KMS-11 (cell line): ENCODE results near the gene ASB18.
"Not testable (repeated sequence)": the region's sequence is repeated elsewhere in the genome, so short reads cannot be mapped to it uniquely, and the experiment has no call there.

Experiments used
- H2AFZ ChIP-seq: fragments of 200-600 bp; sonication (generic); 2 replicates; pipeline ENCODE4 v1.6.1; 2016; ENCODE audit warnings: antibody characterized with exemption, mixed run types, low read depth
- H3K27ac ChIP-seq: fragments of 200-600 bp; sonication (generic); 2 replicates; pipeline ENCODE4 v1.6.1; 2016; ENCODE audit warnings: mild to moderate bottlenecking, mixed run types
- H3K27me3 ChIP-seq: fragments of 200-600 bp; sonication (generic); 2 replicates; pipeline ENCODE4 v1.6.1; 2017; ENCODE audit warnings: mild to moderate bottlenecking, low read depth, mixed run types, moderate library complexity; ENCODE audit not compliant: insufficient read depth
- H3K36me3 ChIP-seq: fragments of 200-600 bp; sonication (generic); 2 replicates; pipeline ENCODE4 v1.6.1; 2017; ENCODE audit warnings: mild to moderate bottlenecking, mixed run types; ENCODE audit not compliant: insufficient read depth
- H3K4me1 ChIP-seq: fragments of 200-600 bp; sonication (generic); 2 replicates; pipeline ENCODE4 v1.6.1; 2016; ENCODE audit warnings: mild to moderate bottlenecking, low read depth, mixed run types; ENCODE audit not compliant: poor library complexity, severe bottlenecking
- H3K4me2 ChIP-seq: fragments of 200-600 bp; sonication (generic); 2 replicates; pipeline ENCODE4 v1.7.0; 2016; ENCODE audit warnings: mild to moderate bottlenecking, mixed run types
- H3K4me3 ChIP-seq: fragments of 200-600 bp; sonication (generic); IDR thresholded peaks from 2 replicates; pipeline ENCODE4 v1.6.1; 2017; ENCODE audit warnings: low read depth, low read length, mixed read lengths; ENCODE audit not compliant: insufficient read depth
- H3K79me2 ChIP-seq: fragments of 200-600 bp; sonication (generic); 2 replicates; pipeline ENCODE4 v1.6.1; 2016; ENCODE audit warnings: low read depth, mixed run types; ENCODE audit not compliant: insufficient read depth
- H3K9ac ChIP-seq: fragments of 200-600 bp; sonication (generic); 2 replicates; pipeline ENCODE4 v1.6.1; 2016; ENCODE audit warnings: mild to moderate bottlenecking, mixed run types
- H4K20me1 ChIP-seq: fragments of 200-600 bp; sonication (generic); 2 replicates; pipeline ENCODE4 v1.6.1; 2016; ENCODE audit warnings: mild to moderate bottlenecking, mixed run types; ENCODE audit not compliant: insufficient read depth
- TF ChIP-seq, protein P1 (sequence below): fragments of 200-600 bp; sonication (generic); conservative IDR thresholded peaks from 2 replicates; pipeline ENCODE4 v1.6.1; 2017; ENCODE audit warnings: low read depth, mild to moderate bottlenecking, antibody characterized with exemption, low read length, moderate library complexity, mixed read lengths

ASB18 gene

DNA sequence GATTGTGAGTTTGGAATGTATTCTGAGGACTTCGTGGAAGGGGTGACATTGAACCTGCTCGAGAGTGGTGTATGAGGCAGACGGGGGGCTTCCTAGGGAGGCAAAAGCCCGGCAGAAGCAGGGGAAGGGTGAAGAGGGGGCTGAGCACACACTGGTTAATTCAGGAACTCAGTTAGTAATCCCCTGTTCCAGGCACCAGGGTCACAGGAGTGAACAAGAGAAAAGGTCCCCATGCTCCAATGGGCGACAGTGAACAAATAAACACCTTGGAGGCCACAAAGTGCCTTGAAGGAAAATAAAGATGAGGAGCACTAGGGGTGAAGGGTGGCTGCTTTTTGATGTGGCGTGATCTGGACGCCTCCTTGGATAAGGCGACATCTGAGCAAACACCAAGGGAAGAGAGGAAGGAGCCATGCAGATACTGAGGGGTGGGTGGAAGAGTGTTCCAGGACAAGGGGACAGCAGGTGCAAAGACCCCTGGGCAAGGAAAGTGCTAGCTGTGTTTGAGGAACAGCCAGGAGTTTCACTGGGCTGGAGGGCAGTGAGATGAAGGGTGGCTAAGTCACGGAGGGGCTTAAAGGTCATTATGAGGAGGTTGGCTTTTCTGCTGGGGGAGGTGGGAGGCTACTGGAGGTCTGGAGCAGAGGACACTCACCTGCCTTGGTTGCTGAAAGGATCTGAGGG, 26.7 kb upstream of the ASB18 start:
- Histone ChIP-seq H3K9ac (no peak overlapping the region), H2AFZ (no peak overlapping the region), H4K20me1 (no peaks in the 10 kb centered on the region), H3K27ac (no peak overlapping the region), H3K79me2 (no peaks in the 10 kb centered on the region), H3K4me2 (no peak overlapping the region), H3K36me3 (no peaks in the 10 kb centered on the region), H3K27me3 (no peaks in the 10 kb centered on the region), H3K4me3 (no peak overlapping the region), H3K4me1 (no peaks in the 10 kb centered on the region)
- TF ChIP-seq, protein P1, sequence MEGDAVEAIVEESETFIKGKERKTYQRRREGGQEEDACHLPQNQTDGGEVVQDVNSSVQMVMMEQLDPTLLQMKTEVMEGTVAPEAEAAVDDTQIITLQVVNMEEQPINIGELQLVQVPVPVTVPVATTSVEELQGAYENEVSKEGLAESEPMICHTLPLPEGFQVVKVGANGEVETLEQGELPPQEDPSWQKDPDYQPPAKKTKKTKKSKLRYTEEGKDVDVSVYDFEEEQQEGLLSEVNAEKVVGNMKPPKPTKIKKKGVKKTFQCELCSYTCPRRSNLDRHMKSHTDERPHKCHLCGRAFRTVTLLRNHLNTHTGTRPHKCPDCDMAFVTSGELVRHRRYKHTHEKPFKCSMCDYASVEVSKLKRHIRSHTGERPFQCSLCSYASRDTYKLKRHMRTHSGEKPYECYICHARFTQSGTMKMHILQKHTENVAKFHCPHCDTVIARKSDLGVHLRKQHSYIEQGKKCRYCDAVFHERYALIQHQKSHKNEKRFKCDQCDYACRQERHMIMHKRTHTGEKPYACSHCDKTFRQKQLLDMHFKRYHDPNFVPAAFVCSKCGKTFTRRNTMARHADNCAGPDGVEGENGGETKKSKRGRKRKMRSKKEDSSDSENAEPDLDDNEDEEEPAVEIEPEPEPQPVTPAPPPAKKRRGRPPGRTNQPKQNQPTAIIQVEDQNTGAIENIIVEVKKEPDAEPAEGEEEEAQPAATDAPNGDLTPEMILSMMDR, result no peak

DNA sequence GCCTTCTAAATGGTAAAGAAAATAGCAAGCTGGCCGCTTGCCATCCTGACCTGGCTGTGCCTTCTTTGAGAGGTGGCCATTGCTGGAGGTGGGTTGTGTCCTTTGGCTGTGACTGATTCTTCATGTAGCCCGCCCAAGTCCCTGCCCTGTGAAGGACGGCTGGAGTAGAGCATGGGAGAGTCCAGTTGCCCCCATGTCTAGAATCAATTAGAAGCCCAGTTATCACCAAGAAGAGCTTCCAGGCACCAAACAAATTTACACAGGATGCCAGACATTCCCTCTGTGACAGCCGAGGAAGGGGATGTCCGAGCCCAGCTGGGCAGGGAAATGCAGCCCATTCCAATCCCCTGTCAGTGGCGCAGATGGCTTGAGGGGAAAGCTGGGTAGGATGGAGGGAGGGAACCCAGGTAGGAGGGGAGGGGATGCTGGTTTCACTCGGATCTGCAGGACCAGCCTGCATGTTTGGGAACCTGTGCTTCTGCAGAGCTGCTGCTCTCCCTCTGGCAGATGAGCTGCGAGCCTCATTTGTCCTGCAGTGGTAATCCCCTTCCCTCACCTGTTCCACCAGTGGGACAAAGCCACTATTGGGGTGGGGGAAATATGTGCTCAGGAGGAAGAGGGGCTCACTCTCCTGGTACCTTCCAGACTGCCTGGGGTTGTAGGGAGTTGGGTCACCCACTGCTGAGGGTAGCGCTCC, 25.7 kb upstream of the ASB18 start:
- Histone ChIP-seq H3K27ac (no peak overlapping the region), H4K20me1 (no peaks in the 10 kb centered on the region), H3K36me3 (no peaks in the 10 kb centered on the region), H3K79me2 (no peaks in the 10 kb centered on the region), H3K4me2 (no peak overlapping the region), H3K9ac (no peak overlapping the region), H3K4me3 (no peak overlapping the region), H2AFZ (no peak overlapping the region), H3K27me3 (no peaks in the 10 kb centered on the region), H3K4me1 (no peaks in the 10 kb centered on the region)
- TF ChIP-seq, protein P1, result no peak

DNA sequence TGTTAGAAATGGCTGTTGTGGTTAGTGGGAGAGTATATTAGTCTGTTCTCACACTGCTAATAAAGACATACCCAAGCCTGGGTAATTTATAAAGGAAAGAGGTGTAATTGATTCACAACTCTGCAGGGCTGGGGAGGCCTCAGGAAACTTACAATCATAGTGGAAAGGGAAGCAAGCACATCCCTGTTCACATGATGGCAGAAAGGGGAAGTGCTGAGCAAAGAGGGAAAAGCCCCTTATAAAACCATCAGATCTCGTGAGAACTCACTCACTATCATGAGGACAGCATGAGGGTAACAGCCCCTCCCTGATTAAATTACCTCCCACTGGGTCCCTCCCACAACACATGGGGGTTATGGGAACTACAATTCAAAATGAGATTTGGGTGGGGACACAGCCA, 24.2 kb upstream of the ASB18 start:
- H3K4me2 ChIP-seq, H3K27me3 ChIP-seq, H3K9ac ChIP-seq, H2AFZ ChIP-seq, H3K4me3 ChIP-seq, H3K4me1 ChIP-seq, H3K36me3 ChIP-seq, H3K79me2 ChIP-seq, H4K20me1 ChIP-seq, H3K27ac ChIP-seq: not testable (repeated sequence)

DNA sequence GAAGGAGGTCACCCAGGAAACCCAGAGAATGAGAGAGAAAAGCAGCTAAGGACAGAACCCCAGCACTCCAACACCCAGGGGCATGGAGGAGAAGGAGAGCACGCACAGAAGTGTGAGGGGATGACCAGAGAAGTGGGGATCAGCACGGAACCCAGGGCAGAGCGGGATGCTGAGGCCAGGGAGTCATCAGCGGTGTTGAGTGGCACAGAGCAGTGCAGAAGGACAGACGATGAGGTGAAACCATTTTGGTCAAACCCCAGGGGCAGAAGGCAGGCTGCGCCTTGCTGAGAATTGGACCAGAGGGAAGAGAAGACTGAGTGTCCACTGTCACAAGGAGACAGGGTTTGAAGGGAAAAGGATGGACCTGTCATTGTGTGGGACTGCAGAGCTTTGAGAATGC, 23.4 kb upstream of the ASB18 start:
- Histone ChIP-seq H3K27me3 (no peaks in the 10 kb centered on the region), H4K20me1 (no peaks in the 10 kb centered on the region), H3K4me1 (no peaks in the 10 kb centered on the region), H3K9ac (no peak overlapping the region), H2AFZ (no peak overlapping the region), H3K79me2 (no peaks in the 10 kb centered on the region), H3K27ac (no peak overlapping the region), H3K4me2 (no peak overlapping the region), H3K4me3 (no peak overlapping the region), H3K36me3 (no peaks in the 10 kb centered on the region)
- TF ChIP-seq, protein P1, result no peak

DNA sequence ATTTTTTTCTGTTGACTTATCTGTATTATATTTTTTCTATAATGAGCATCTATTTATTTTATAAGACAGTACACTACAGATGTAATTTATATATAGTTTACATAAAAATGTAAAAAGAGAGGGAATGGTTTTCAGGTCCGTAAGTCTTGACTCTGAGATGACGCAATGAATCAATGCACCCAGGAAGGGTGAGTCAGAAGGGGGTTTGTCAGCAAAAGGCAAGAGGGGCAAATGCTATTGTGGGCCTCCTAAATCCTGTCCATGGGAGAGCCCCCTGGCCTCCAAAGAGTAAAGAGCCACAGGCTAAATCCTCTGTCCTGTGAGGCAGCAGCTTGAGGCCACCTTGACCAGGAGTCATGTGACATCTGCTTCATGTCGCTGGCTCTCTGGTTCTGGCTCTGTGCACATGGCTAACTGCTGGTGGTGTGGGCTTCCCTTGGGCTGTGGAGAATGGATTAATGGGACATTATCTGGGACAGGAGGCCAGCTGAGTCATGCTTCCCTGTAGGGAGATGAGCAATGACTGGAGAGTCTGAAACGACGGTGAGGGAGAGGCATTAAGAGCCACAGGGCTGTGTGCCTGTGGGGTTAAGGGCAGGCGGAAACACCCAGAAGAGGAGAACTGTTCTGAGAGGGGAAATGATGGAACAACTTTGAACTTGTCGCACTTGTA, 22.8 kb upstream of the ASB18 start:
- Histone ChIP-seq H3K9ac (no peak overlapping the region), H3K4me2 (no peak overlapping the region)

More for the DNA sequence above, 22.8 kb upstream of the ASB18 start:
- H3K79me2 ChIP-seq, result no peaks in the 10 kb centered on the region
- no peaks in the 10 kb centered on the region for H3K36me3 ChIP-seq
- H3K4me1 ChIP-seq, result no peaks in the 10 kb centered on the region
- H3K27ac ChIP-seq, result no peak overlapping the region
- no peaks in the 10 kb centered on the region for H3K27me3 ChIP-seq
- H4K20me1 ChIP-seq, result no peaks in the 10 kb centered on the region
- TF ChIP-seq, protein P1, result no peak
- H2AFZ ChIP-seq, result no peak overlapping the region
- H3K4me3 ChIP-seq, result no peak overlapping the region
